Vagina (tissue), 2 donors: ENCODE data around the gene SETD1B. TPM values are rescaled to one million over a fixed set of nuclear protein-coding genes. Genes with fewer than 3 reads are reported as not detected.
"Not testable (repeated sequence)": the region's sequence is repeated elsewhere in the genome, so short reads cannot be mapped to it uniquely, and the experiment has no call there.

Source experiments
- DNase-seq, 2 donors: peaks; one replicate each; pipeline ENCODE4 v3.0.0-alpha.2; 2017; ENCODE audit errors: extremely low spot score in 2 of 2
- H3K27ac ChIP-seq: fragments of 200-600 bp; sonication (generic); one replicate; pipeline ENCODE4 v1.5.1; 2019
- H3K27me3 ChIP-seq: fragments of 200-600 bp; sonication (generic); one replicate; pipeline ENCODE4 v1.5.1; 2019
- H3K36me3 ChIP-seq, 2 donors: fragments of 200-600 bp; sonication (generic); one replicate each; pipeline ENCODE4 v1.5.1; 2017 to 2019
- H3K4me1 ChIP-seq: fragments of 200-600 bp; sonication (generic); one replicate; pipeline ENCODE4 v1.5.1; 2019
- H3K4me3 ChIP-seq, 2 donors: fragments of 200-600 bp; sonication (generic); 1 replicate in 1 of 2; 2 replicates in 1 of 2; pipeline ENCODE4 v1.5.1; 2016 to 2019
- H3K9me3 ChIP-seq: fragments of 200-600 bp; sonication (generic); one replicate; pipeline ENCODE4 v1.5.1; 2019
- CTCF ChIP-seq, 3 experiments: fragments of 450-650 bp in 2 of 3; fragments of 200-600 bp in 1 of 3; sonication (generic) in 1 of 3; IDR thresholded peaks; one replicate each; pipeline ENCODE4 v1.5.1; 2017 to 2019; ENCODE audit warnings: antibody characterized with exemption in 3 of 3, mild to moderate bottlenecking in 2 of 3, moderate library complexity in 2 of 3
- POLR2A ChIP-seq, 2 donors: fragments of 450-650 bp; IDR thresholded peaks; one replicate each; pipeline ENCODE4 v1.6.1; 2017; ENCODE audit warnings: antibody characterized with exemption in 2 of 2, mild to moderate bottlenecking in 2 of 2, moderate library complexity in 2 of 2
- POLR2AphosphoS5 ChIP-seq, 2 donors: sonication (generic); formaldehyde crosslinking; IDR thresholded peaks; one replicate each; pipeline ENCODE4 v1.9.0; 2017; ENCODE audit warnings: antibody characterized with exemption in 2 of 2, mild to moderate bottlenecking in 2 of 2, low read depth in 1 of 2; ENCODE audit not compliant: insufficient read depth in 1 of 2
- intact Hi-C: fragments of 100-400 bp; cut with DNase I; formaldehyde crosslinking; loops from one replicate; pipeline ENCODE4 v1.15.1; 2023
- total RNA-seq: library from RNA; depleted of rRNA; stranded (reverse); fragments of >200 nt; gene quantifications from one replicate; pipeline ENCODE4 v1.2.3, GENCODE V29; 2016

Gene SETD1B
- total RNA-seq: 10.6 TPM

GRCh38 chr12:121803861-121804416 is at the start of gene SETD1B:
Gene SETD1B, plus strand, starts transcription at chr12:121804009. Its CDS starts 729 bp downstream, at chr12:121804738.
- Histone ChIP-seq H3K27me3 (no peaks in the 10 kb centered on the region), H3K9me3 (no peaks in the 10 kb centered on the region), H3K4me1 (peaks cover 52% of the 10 kb centered on the region), H3K36me3 (peaks cover 0 to 10% of the 10 kb centered on the region in 2 donors), H3K27ac (peak within 1 kb of the TSS; percentile 100), H3K4me3 (peak within 1 kb of the TSS; percentile 58 to 87)
- TF ChIP-seq POLR2A (IDR thresholded peaks at IDR 0.05): peak in 1 of 2 donors; percentile 16
- no peak for TF ChIP-seq POLR2AphosphoS5 (IDR thresholded peaks at IDR 0.05; ENCODE audit: insufficient read depth in 1 of 2, low read depth in 1 of 2)
- DNase-seq: no peak
- intact Hi-C loops: no loop called here

GRCh38 chr12:121754836-121755235 is 49.0 kb upstream of the SETD1B start:
- TF ChIP-seq POLR2A (IDR thresholded peaks at IDR 0.05) (no peak), CTCF (IDR thresholded peaks at IDR 0.05) (no peak), POLR2AphosphoS5 (IDR thresholded peaks at IDR 0.05; ENCODE audit: insufficient read depth in 1 of 2, low read depth in 1 of 2) (no peak)
- Histone ChIP-seq H3K9me3 (no peaks in the 10 kb centered on the region), H3K4me3 (no peak overlapping the region), H3K27ac (peak overlapping the region; percentile 1), H3K36me3 (peaks cover 0 to 7% of the 10 kb centered on the region in 2 donors), H3K27me3 (no peaks in the 10 kb centered on the region), H3K4me1 (peaks cover 13% of the 10 kb centered on the region)
- intact Hi-C loops: no loop called here
- DNase-seq: no peak

- intact Hi-C loops: no loop called here
- H3K36me3 ChIP-seq: peaks cover 0 to 7% of the 10 kb centered on the region in 2 donors
- no peaks in the 10 kb centered on the region for H3K9me3 ChIP-seq
- H3K27ac ChIP-seq: no peak overlapping the region
- peaks cover 13% of the 10 kb centered on the region for H3K4me1 ChIP-seq
- TF ChIP-seq POLR2A (IDR thresholded peaks at IDR 0.05) (no peak), POLR2AphosphoS5 (IDR thresholded peaks at IDR 0.05; ENCODE audit: insufficient read depth in 1 of 2, low read depth in 1 of 2) (no peak), CTCF (IDR thresholded peaks at IDR 0.05) (no peak)
- no peaks in the 10 kb centered on the region for H3K27me3 ChIP-seq
- DNase-seq: no peak
- H3K4me3 ChIP-seq: no peak overlapping the region
Observed at GRCh38 chr12:121755591-121755990, 48.2 kb upstream of the SETD1B start.

GRCh38 chr12:121758536-121758935 is 45.3 kb upstream of the SETD1B start:
- H3K4me1 ChIP-seq: peaks cover 27% of the 10 kb centered on the region
- intact Hi-C loops, DNase-seq, H3K27me3 ChIP-seq, H3K9me3 ChIP-seq, H3K36me3 ChIP-seq, H3K27ac ChIP-seq, H3K4me3 ChIP-seq: not testable (repeated sequence)

- no peaks in the 10 kb centered on the region for H3K27me3 ChIP-seq
- intact Hi-C loops: no loop called here
- no peaks in the 10 kb centered on the region for H3K36me3 ChIP-seq
- TF ChIP-seq POLR2A (IDR thresholded peaks at IDR 0.05): no peak
- TF ChIP-seq CTCF (IDR thresholded peaks at IDR 0.05): no peak
- no peak for TF ChIP-seq POLR2AphosphoS5 (IDR thresholded peaks at IDR 0.05; ENCODE audit: insufficient read depth in 1 of 2, low read depth in 1 of 2)
- H3K4me1 ChIP-seq: peaks cover 39% of the 10 kb centered on the region
- no peak for DNase-seq
- peak overlapping the region; percentile 76 for H3K27ac ChIP-seq
- H3K4me3 ChIP-seq: no peak overlapping the region
- H3K9me3 ChIP-seq: no peaks in the 10 kb centered on the region
Observed at GRCh38 chr12:121762269-121762668, 41.5 kb upstream of the SETD1B start.

- Histone ChIP-seq H3K27me3 (no peaks in the 10 kb centered on the region), H3K9me3 (no peaks in the 10 kb centered on the region), H3K4me3 (no peak overlapping the region), H3K36me3 (no peaks in the 10 kb centered on the region), H3K27ac (peak overlapping the region; percentile 84), H3K4me1 (peaks cover 55% of the 10 kb centered on the region)
- intact Hi-C loops: no loop called here
- DNase-seq: no peak
- TF ChIP-seq CTCF (IDR thresholded peaks at IDR 0.05): no peak
- TF ChIP-seq POLR2A (IDR thresholded peaks at IDR 0.05): no peak
- TF ChIP-seq POLR2AphosphoS5 (IDR thresholded peaks at IDR 0.05; ENCODE audit: insufficient read depth in 1 of 2, low read depth in 1 of 2): no peak
Observed at GRCh38 chr12:121764808-121765207, 39.0 kb upstream of the SETD1B start.
